PFSK-1 (cell line): ENCODE measurements around the gene HNRNPA2B1.

Source experiments
- FOXP2 ChIP-seq: optimal IDR thresholded peaks from 2 replicates; pipeline ENCODE3; 2011; ENCODE audit warnings: borderline replicate concordance, control low read depth, inconsistent platforms; ENCODE audit not compliant: insufficient read depth; ENCODE audit errors: extremely low read length, extremely low read depth
- POLR2AphosphoS5 ChIP-seq: IDR thresholded peaks from 2 replicates; pipeline ENCODE4 v1.6.1; 2012; ENCODE audit warnings: low read depth, mild to moderate bottlenecking, control low read depth, low read length, moderate library complexity

DNA sequence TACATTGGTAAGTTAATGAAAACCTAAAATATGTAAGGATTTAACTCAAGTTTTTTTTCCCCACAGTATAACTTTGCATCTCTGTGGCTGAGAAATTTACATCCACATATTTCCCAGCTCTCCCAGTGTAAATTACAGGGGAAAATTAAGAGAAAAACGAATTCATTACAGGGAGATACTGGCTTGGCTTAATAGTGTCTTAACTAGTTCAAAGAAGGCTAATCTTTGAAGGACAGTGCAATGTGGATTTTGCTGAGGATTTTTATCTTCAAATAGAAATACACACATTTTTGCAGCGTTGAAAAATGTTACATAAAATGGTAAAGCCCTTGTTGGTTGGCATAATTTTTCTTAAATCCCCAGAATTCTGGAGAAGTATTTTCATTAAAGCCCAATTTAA lies 2.5 kb upstream of the HNRNPA2B1 start:
- TF ChIP-seq POLR2AphosphoS5 (no peak), FOXP2 (no peak)
